Cardiac muscle cell (in vitro differentiated cells and primary cell): ENCODE data around the gene VAV1. TPM values are rescaled to one million over a fixed set of nuclear protein-coding genes. Genes with fewer than 3 reads are reported as not detected.

Source experiments
- DNase-seq, 2 donors: peaks; one replicate each; pipeline versions ENCODE4 v3.0.0 to v3.0.0-alpha.2; 2010 to 2017; ENCODE audit warnings: low read depth in 1 of 2, low spot score in 1 of 2
- H3K27ac ChIP-seq: fragments of 200-600 bp; sonication (generic); 2 replicates; pipeline ENCODE4 v1.5.1; 2016
- H3K27me3 ChIP-seq: fragments of 200-600 bp; sonication (generic); 2 replicates; pipeline ENCODE4 v1.6.0; 2016; ENCODE audit warnings: control low read depth
- H3K36me3 ChIP-seq: fragments of 200-600 bp; sonication (generic); 2 replicates; pipeline ENCODE4 v1.5.1; 2016; ENCODE audit warnings: control low read depth
- H3K4me1 ChIP-seq: fragments of 200-600 bp; sonication (generic); 2 replicates; pipeline ENCODE4 v1.8.1; 2017; ENCODE audit warnings: low read depth, mild to moderate bottlenecking, mixed run types
- H3K4me3 ChIP-seq: fragments of 200-600 bp; sonication (generic); 2 replicates; pipeline ENCODE4 v1.5.1; 2016; ENCODE audit warnings: mild to moderate bottlenecking
- H3K9me3 ChIP-seq: fragments of 200-600 bp; sonication (generic); 2 replicates; pipeline ENCODE4 v1.5.1; 2017; ENCODE audit warnings: low read depth, mild to moderate bottlenecking, control low read depth
- CTCF ChIP-seq: IDR thresholded peaks from 2 replicates; pipeline ENCODE4 v1.5.1; 2012; ENCODE audit warnings: low read depth, mild to moderate bottlenecking, low read length
- polyA plus RNA-seq: library from polyadenylated mRNA; unstranded; fragments of >200 nt; fragmentation: Nextera tagmentation; extraction: Ambion mirVana; gene quantifications from 2 replicates; pipeline ENCODE4 v1.2.1, GENCODE V29; 2016
- total RNA-seq: library from RNA; depleted of rRNA; stranded (reverse); fragments of >200 nt; gene quantifications from 2 replicates; pipeline ENCODE4 v1.2.3, GENCODE V29; 2016

The VAV1 gene
- total and polyA plus RNA-seq, 2 experiments from 2014 or later, result not detected

GRCh38 chr19:6778386-6778785 is 5.9 kb downstream of the VAV1 start:
- TF ChIP-seq CTCF, result no peak
- H3K4me1 ChIP-seq, result no peaks in the 10 kb centered on the region
- no peaks in the 10 kb centered on the region for H3K27me3 ChIP-seq
- H3K4me3 ChIP-seq, result no peak overlapping the region
- no peak overlapping the region for H3K27ac ChIP-seq
- DNase-seq, result no peak
- no peaks in the 10 kb centered on the region for H3K9me3 ChIP-seq
- H3K36me3 ChIP-seq, result no peaks in the 10 kb centered on the region

DNA sequence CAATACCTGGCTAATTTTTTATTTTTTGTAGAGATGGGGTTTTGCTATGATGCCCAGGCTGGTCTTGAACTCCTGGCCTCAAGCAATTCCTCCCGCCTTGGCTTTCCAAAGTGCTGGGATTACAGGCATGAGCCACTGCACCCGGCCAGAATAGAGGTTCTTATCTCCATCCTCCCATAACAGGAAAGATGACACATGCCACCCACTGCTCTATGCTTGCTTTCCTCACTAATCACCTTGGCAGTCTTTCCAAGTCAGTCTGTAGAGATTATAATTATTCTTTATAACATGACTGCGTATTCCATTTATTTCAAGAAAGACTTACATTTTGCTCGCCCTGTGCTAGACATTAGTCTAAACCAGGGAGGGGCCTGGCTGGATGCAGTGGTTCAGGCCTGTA is 6.7 kb downstream of the VAV1 start:
- Histone ChIP-seq H3K27me3 (no peaks in the 10 kb centered on the region), H3K9me3 (no peaks in the 10 kb centered on the region), H3K4me1 (no peaks in the 10 kb centered on the region), H3K27ac (no peak overlapping the region), H3K4me3 (no peak overlapping the region), H3K36me3 (no peaks in the 10 kb centered on the region)
- no peak for DNase-seq
- no peak for TF ChIP-seq CTCF

GRCh38 chr19:6787393-6787792 is 14.9 kb downstream of the VAV1 start:
- no peaks in the 10 kb centered on the region for H3K4me1 ChIP-seq
- no peak overlapping the region for H3K27ac ChIP-seq
- no peak for DNase-seq
- H3K36me3 ChIP-seq, result no peaks in the 10 kb centered on the region
- TF ChIP-seq CTCF, result no peak
- H3K27me3 ChIP-seq, result no peaks in the 10 kb centered on the region
- no peak overlapping the region for H3K4me3 ChIP-seq
- H3K9me3 ChIP-seq, result no peaks in the 10 kb centered on the region

DNA sequence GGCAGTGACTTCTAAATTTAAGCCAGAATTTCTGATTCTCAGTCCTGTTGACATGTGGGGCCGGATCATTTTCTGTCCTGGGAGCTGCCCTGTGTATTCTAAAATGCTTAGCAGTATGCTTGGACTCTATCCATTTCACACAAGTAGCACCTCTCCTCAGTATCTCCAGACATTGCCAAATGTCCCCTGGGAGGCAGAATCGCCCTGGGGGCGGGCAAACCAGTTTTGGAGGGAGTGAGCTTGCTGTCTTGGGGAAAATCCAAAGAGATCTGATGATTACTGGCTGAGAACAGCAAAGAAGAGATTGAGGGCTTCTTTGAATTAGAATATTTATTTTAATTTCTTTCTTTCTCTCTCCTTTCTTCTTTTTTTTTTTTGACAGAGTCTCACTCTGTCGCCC is 16.4 kb downstream of the VAV1 start:
- no peaks in the 10 kb centered on the region for H3K36me3 ChIP-seq
- TF ChIP-seq CTCF, result no peak
- DNase-seq, result no peak
- H3K27ac ChIP-seq, result no peak overlapping the region
- H3K9me3 ChIP-seq, result no peaks in the 10 kb centered on the region
- no peak overlapping the region for H3K4me3 ChIP-seq
- H3K4me1 ChIP-seq, result no peaks in the 10 kb centered on the region
- no peaks in the 10 kb centered on the region for H3K27me3 ChIP-seq

- Histone ChIP-seq H3K27ac (no peak overlapping the region), H3K36me3 (no peaks in the 10 kb centered on the region), H3K4me3 (no peak overlapping the region), H3K9me3 (no peaks in the 10 kb centered on the region), H3K27me3 (no peaks in the 10 kb centered on the region), H3K4me1 (no peaks in the 10 kb centered on the region)
- TF ChIP-seq CTCF, result no peak
- peak in 1 of 2 donors; percentile 26 for DNase-seq
Measured at GRCh38 chr19:6790194-6791128, 18.0 kb downstream of the VAV1 start.
